H1 (cell line): ENCODE data around the gene DGAT2L6. TPM values are rescaled to one million over a fixed set of nuclear protein-coding genes. Genes with fewer than 3 reads are reported as not detected.

Experiments used
- GABPA ChIP-seq: IDR thresholded peaks from 2 replicates; pipeline ENCODE4 v1.6.1; 2011; ENCODE audit warnings: mild to moderate bottlenecking, low read length, moderate library complexity, borderline replicate concordance; ENCODE audit not compliant: insufficient read depth
- KDM4A ChIP-seq: IDR thresholded peaks from one replicate; pipeline ENCODE4 v1.7.1; 2012; ENCODE audit warnings: low read depth, mild to moderate bottlenecking, moderate library complexity, low read length, inconsistent platforms; ENCODE audit not compliant: severe bottlenecking
- SP2 ChIP-seq: IDR thresholded peaks from 2 replicates; pipeline ENCODE4 v1.6.1; 2012; ENCODE audit warnings: mild to moderate bottlenecking, low read length, inconsistent platforms
- polyA plus RNA-seq, 7 experiments: library from polyadenylated mRNA; depleted of rRNA in 3 of 7; stranded (reverse) in 5 of 7; unstranded in 2 of 7; fragments of >200 nt in 5 of 7; fragments of 200-250 nt in 2 of 7; gene quantifications; 1 replicate in 5 of 7; 2 replicates in 1 of 7; 4 replicates in 1 of 7; pipeline versions ENCODE4 v1.2.1 to v1.2.3, GENCODE V29; 2011 to 2013; ENCODE audit warnings: missing spikeins in 2 of 7, mixed read lengths in 2 of 7
- total RNA-seq: library from RNA; stranded (reverse); fragmentation: NEBNext Ultra II Directional; extraction: Animal tissue kit (Norgen Biotek cat#: 25700); gene quantifications from 2 replicates; pipeline ENCODE4 v1.2.1, GENCODE V29; 2021

The DGAT2L6 gene
- total and polyA plus RNA-seq, 2 of the 8 experiments (the other 6 are each of a cell fraction or from before 2014, with no cell fraction given): not detected

- TF ChIP-seq KDM4A: no peak
- no peak for TF ChIP-seq SP2
- TF ChIP-seq GABPA: no peak
Measured at GRCh38 chrX:70247252-70247651, 70.0 kb downstream of the DGAT2L6 start (continued).
